Thoracic aorta (tissue), 2 donors: ENCODE measurements around the gene MRPL20. TPM values are rescaled to one million over a fixed set of nuclear protein-coding genes. Genes with fewer than 3 reads are reported as not detected.

ENCODE experiments used
- ATAC-seq: fragments of 150-250 bp; one replicate; pipeline ENCODE4 v1.8.0; 2017; ENCODE audit warnings: low read depth; ENCODE audit not compliant: insufficient number of reproducible peaks, low FRiP score
- DNase-seq: peaks from one replicate; pipeline ENCODE4 v3.0.0-alpha.2; 2020; ENCODE audit warnings: low spot score
- H3K27ac ChIP-seq, 2 donors: fragments of 200-600 bp; sonication (generic); 1 replicate in 1 of 2; 2 replicates in 1 of 2; pipeline ENCODE4 v1.5.1; 2016; ENCODE audit warnings: mild to moderate bottlenecking in 2 of 2, moderate library complexity in 2 of 2
- H3K27me3 ChIP-seq: fragments of 200-600 bp; sonication (generic); replicated peaks from 2 replicates; pipeline ENCODE4 v1.6.0; 2016; ENCODE audit warnings: mild to moderate bottlenecking; ENCODE audit not compliant: insufficient read depth
- H3K36me3 ChIP-seq: fragments of 200-600 bp; sonication (generic); one replicate; pipeline ENCODE4 v1.5.1; 2016
- H3K4me1 ChIP-seq, 2 donors: fragments of 200-600 bp; sonication (generic); 1 replicate in 1 of 2; 2 replicates in 1 of 2; pipeline versions ENCODE4 v1.5.1 to v1.6.0; 2016; ENCODE audit warnings: low read depth in 2 of 2, mild to moderate bottlenecking in 1 of 2; ENCODE audit not compliant: control insufficient read depth in 1 of 2
- H3K4me3 ChIP-seq: fragments of 200-600 bp; sonication (generic); 2 replicates; pipeline ENCODE4 v1.5.1; 2016; ENCODE audit warnings: mild to moderate bottlenecking
- H3K9me3 ChIP-seq: fragments of 200-600 bp; sonication (generic); 2 replicates; pipeline ENCODE4 v1.5.1; 2016
- total RNA-seq, 2 donors: library from RNA; depleted of rRNA; stranded (reverse); fragments of >200 nt; gene quantifications; one replicate each; pipeline versions ENCODE4 v1.1.0 to v1.2.3, GENCODE V29; 2016
- TF ChIP-seq, protein P1 (sequence below): fragments of 200-600 bp; sonication (generic); IDR thresholded peaks from one replicate; pipeline ENCODE4 v1.5.1; 2019; ENCODE audit warnings: antibody characterized with exemption

Gene MRPL20
- total RNA-seq, 2 donors from 2014 or later = 96.9 to 121 TPM

DNA sequence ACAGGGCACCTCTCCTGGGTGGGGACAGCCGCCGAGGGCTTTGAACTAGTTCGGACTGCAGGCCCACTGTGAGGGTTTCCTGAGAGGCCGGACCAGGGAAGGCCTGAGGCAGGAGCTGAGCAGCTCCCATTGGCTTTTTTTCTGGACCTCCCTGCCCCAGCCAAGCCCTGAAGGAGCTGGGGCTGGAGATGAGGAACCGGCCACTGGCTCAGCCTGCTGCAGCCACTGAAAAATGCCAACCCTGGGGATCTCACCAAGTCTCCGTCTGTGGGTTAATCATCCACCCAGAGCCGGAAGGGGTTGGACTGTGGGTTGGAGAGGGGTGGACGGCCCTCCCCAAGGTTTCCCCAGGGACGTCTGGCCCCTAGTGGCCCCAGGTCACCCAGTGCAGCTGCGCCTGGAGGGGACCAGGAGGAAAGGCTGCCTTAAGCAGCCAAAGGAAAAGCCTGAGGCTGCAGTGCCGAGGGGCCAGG lies 30.8 kb upstream of the MRPL20 start:
- no peak overlapping the region for H3K4me3 ChIP-seq
- H3K4me1 ChIP-seq = peaks cover 9 to 36% of the 10 kb centered on the region in 2 donors
- ATAC-seq (no peak), DNase-seq (no peak)
- TF ChIP-seq, protein P1, sequence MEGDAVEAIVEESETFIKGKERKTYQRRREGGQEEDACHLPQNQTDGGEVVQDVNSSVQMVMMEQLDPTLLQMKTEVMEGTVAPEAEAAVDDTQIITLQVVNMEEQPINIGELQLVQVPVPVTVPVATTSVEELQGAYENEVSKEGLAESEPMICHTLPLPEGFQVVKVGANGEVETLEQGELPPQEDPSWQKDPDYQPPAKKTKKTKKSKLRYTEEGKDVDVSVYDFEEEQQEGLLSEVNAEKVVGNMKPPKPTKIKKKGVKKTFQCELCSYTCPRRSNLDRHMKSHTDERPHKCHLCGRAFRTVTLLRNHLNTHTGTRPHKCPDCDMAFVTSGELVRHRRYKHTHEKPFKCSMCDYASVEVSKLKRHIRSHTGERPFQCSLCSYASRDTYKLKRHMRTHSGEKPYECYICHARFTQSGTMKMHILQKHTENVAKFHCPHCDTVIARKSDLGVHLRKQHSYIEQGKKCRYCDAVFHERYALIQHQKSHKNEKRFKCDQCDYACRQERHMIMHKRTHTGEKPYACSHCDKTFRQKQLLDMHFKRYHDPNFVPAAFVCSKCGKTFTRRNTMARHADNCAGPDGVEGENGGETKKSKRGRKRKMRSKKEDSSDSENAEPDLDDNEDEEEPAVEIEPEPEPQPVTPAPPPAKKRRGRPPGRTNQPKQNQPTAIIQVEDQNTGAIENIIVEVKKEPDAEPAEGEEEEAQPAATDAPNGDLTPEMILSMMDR = no peak
- H3K36me3 ChIP-seq = no peaks in the 10 kb centered on the region
- no peaks in the 10 kb centered on the region for H3K27me3 ChIP-seq
- H3K27ac ChIP-seq = no peak overlapping the region
- no peaks in the 10 kb centered on the region for H3K9me3 ChIP-seq

DNA sequence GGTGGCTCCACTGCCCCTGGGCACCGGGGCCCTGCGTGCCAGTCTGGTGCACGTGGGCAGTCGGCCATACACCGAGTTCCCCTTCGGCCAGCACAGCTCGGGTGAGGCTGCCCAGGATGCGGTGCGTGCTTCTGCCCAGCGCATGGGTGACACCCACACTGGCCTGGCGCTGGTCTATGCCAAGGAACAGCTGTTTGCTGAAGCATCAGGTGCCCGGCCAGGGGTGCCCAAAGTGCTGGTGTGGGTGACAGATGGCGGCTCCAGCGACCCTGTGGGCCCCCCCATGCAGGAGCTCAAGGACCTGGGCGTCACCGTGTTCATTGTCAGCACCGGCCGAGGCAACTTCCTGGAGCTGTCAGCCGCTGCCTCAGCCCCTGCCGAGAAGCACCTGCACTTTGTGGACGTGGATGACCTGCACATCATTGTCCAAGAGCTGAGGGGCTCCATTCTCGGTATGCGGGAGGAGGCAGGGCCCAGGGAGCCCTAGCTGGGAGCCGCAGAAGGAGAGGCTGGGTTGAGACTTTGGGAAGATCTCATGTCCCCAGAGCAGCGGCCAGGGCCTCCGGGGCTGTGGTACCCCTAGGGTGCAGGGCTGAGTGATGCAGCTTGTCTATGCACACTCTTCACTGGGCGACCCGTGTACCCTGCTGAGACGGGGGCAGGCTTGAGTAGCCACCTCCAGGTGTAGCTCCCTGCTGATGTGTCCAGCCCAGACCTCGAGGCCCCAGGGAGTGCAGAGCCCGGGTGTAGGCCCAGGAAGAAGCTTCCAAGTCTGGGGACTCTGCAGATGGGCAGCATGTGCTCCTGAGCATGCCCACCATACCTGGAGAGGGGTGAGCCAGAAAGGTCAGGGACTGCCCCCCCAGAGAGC lies 30.2 kb upstream of the MRPL20 start:
- Histone ChIP-seq H3K9me3 (no peaks in the 10 kb centered on the region), H3K4me3 (no peak overlapping the region), H3K27ac (no peak overlapping the region), H3K36me3 (no peaks in the 10 kb centered on the region), H3K27me3 (no peaks in the 10 kb centered on the region), H3K4me1 (peaks cover 9 to 36% of the 10 kb centered on the region in 2 donors)
- DNase-seq = no peak
- TF ChIP-seq, protein P1 = no peak
- no peak for ATAC-seq

DNA sequence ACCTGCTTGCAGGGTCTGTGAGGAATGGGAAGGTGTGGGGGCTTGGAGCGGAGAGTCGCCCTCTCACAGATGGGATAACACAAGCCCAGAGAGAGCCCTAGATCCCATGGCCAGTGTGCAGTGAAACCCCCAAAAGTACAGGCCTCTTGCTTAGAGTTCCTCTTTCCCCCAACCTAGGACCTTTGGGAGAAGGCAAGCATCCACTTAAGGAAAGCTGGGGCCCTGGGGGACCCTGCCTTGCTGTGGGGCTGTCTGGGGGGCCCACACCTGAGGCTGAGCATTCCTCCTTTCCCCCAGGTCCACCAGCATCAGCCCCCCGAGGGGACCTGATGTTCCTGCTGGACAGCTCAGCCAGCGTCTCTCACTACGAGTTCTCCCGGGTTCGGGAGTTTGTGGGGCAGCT lies 29.5 kb upstream of the MRPL20 start:
- H3K27ac ChIP-seq = no peak overlapping the region
- DNase-seq = no peak

DNA sequence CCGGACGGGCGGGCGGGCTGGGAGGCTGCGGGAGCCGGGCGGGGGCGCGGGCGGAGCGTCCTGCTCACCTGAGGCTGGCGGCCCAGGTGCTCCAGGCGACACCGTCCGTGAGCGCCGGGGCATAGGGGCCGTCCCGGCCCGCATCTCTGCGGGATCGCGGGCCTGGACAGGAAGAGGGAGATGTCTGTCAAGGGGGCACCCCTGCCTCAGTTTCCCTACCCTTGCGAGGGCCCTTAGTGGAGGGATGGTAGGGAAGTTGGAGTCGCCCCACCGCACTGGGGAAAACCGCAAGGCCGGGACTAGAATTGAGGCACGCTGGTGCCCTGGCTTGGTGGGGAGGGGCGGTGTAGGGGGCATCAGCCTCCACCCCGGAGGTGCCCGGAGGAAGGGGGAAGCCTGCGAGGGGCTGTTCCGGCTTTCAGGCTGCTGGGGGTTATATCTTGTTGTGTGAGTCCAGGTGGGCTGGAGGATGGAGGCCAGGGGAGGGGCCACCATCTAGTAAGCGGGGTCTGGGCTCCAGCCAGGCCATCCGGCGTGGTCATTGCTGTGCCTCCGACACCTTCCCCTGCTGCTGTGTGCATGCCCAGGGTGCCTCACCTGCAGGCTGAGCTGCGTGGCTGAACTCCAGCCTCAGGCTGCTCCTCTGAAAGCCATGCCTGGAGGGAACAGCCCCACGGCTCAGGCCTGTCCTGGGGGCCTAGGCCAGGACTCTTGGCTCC lies 29.0 kb upstream of the MRPL20 start:
- ATAC-seq = no peak
- Histone ChIP-seq H3K27me3 (no peaks in the 10 kb centered on the region), H3K9me3 (no peaks in the 10 kb centered on the region), H3K4me1 (peaks cover 9 to 44% of the 10 kb centered on the region in 2 donors), H3K4me3 (peak overlapping the region; percentile 69), H3K27ac (no peak overlapping the region), H3K36me3 (no peaks in the 10 kb centered on the region)
- DNase-seq = no peak
- TF ChIP-seq, protein P1 = no peak

More for the DNA sequence above, 29.5 kb upstream of the MRPL20 start:
- TF ChIP-seq, protein P1 = no peak
- Histone ChIP-seq H3K4me1 (peaks cover 9 to 38% of the 10 kb centered on the region in 2 donors), H3K4me3 (peak overlapping the region; percentile 69), H3K36me3 (no peaks in the 10 kb centered on the region), H3K9me3 (no peaks in the 10 kb centered on the region), H3K27me3 (no peaks in the 10 kb centered on the region)
- no peak for ATAC-seq
